PC-3 (cell line): Measurements from ENCODE around the gene NAP1L4. TPM values are rescaled to one million over a fixed set of nuclear protein-coding genes. Genes with fewer than 3 reads are reported as not detected.
A peak's percentile ranks its signal among the peaks of the same experiment; 100 is the strongest.

Source experiments
- ATAC-seq: fragments of 200-7000 bp; cut with Tn5 transposase; 2 replicates; pipeline ENCODE4 v1.9.1; 2020; ENCODE audit warnings: mild to moderate bottlenecking, moderate library complexity
- BruUV-seq: library from RNA; stranded (reverse); fragments of 400-500 nt; replicated peaks from 2 replicates; lab custom pipeline; 2021; lab: Mats Ljungman, UMichigan
- CTCF ChIA-PET: fragments of 300-600 bp; sonication (Branson Sonifier 250); formaldehyde crosslinking; loops from one replicate; lab custom pipeline; 2022; ENCODE audit warnings: antibody characterized with exemption; lab: Charles Lee
- POLR2A ChIA-PET: fragments of 300-600 bp; sonication (Branson Sonifier 250); formaldehyde crosslinking; loops from one replicate; lab custom pipeline; 2022; ENCODE audit warnings: antibody characterized with exemption; ENCODE audit not compliant: unreplicated experiment; lab: Charles Lee
- DNase-seq: peaks from one replicate; pipeline ENCODE4 v3.0.0-alpha.2; 2015
- H2AFZ ChIP-seq: fragments of 300-600 bp; sonication (generic); 2 replicates; pipeline ENCODE4 v1.6.0; 2016; ENCODE audit warnings: antibody characterized with exemption, low read length
- H3F3A ChIP-seq: fragments of 300-600 bp; sonication (generic); one replicate; pipeline ENCODE4 v1.6.0; 2017; ENCODE audit warnings: antibody characterized with exemption, low read length, control low read depth, mild to moderate bottlenecking; ENCODE audit not compliant: unreplicated experiment
- H3K27ac ChIP-seq: fragments of 300-600 bp; sonication (generic); 2 replicates; pipeline ENCODE4 v1.5.1; 2016; ENCODE audit warnings: mild to moderate bottlenecking, low read length
- H3K27me3 ChIP-seq: fragments of 300-600 bp; sonication (generic); 2 replicates; pipeline ENCODE4 v1.6.1; 2016; ENCODE audit warnings: low read length, mixed read lengths
- H3K36me3 ChIP-seq: fragments of 300-600 bp; sonication (generic); 2 replicates; pipeline ENCODE4 v1.6.1; 2016; ENCODE audit warnings: low read depth, mixed run types, low read length, mixed read lengths
- H3K4me1 ChIP-seq: fragments of 300-600 bp; sonication (generic); 2 replicates; pipeline ENCODE4 v1.5.1; 2016; ENCODE audit warnings: low read length; ENCODE audit not compliant: insufficient read depth
- H3K4me2 ChIP-seq: fragments of 300-600 bp; sonication (generic); 2 replicates; pipeline ENCODE4 v1.6.0; 2016; ENCODE audit warnings: low read length
- H3K4me3 ChIP-seq: fragments of 300-600 bp; sonication (generic); 2 replicates; pipeline ENCODE4 v1.5.1; 2016; ENCODE audit warnings: mild to moderate bottlenecking, low read length, mixed read lengths
- H3K79me2 ChIP-seq: fragments of 300-600 bp; sonication (generic); 2 replicates; pipeline ENCODE4 v1.6.1; 2017; ENCODE audit warnings: low read length, mixed read lengths
- H3K9ac ChIP-seq: fragments of 300-600 bp; sonication (generic); 2 replicates; pipeline ENCODE4 v1.6.0; 2016; ENCODE audit warnings: mild to moderate bottlenecking, low read length
- H3K9me2 ChIP-seq: fragments of 300-600 bp; sonication (generic); replicated peaks from 2 replicates; pipeline ENCODE4 v1.6.1; 2016; ENCODE audit warnings: mixed run types, low read length, mixed read lengths
- H3K9me3 ChIP-seq: fragments of 300-600 bp; sonication (generic); 2 replicates; pipeline ENCODE4 v1.6.1; 2016; ENCODE audit warnings: low read length, mixed read lengths
- H4K20me1 ChIP-seq: fragments of 300-600 bp; sonication (generic); 2 replicates; pipeline ENCODE4 v1.6.1; 2016; ENCODE audit warnings: low read length, mixed read lengths
- EZH2 ChIP-seq: fragments of 300-600 bp; sonication (generic); IDR thresholded peaks from one replicate; pipeline ENCODE4 v1.6.1; 2017; ENCODE audit warnings: antibody characterized with exemption, mild to moderate bottlenecking, low read length; ENCODE audit not compliant: unreplicated experiment
- EZH2phosphoT487 ChIP-seq: fragments of 300-600 bp; sonication (generic); IDR thresholded peaks from 2 replicates; pipeline ENCODE4 v1.6.1; 2018; ENCODE audit warnings: mild to moderate bottlenecking, antibody characterized with exemption, low read length, borderline replicate concordance
- intact Hi-C: fragments of 100-400 bp; cut with micrococcal nuclease; formaldehyde crosslinking; loops from 2 replicates; pipeline ENCODE4 v1.9.0; 2023
- total RNA-seq: library from RNA; depleted of rRNA; stranded (reverse); fragments of >200 nt; gene quantifications from 2 replicates; pipeline ENCODE4 v1.2.3, GENCODE V29; 2014
- TF ChIP-seq, protein P1 (sequence below): fragments of 300-600 bp; sonication (generic); conservative IDR thresholded peaks from 2 replicates; pipeline ENCODE4 v1.5.1; 2017; ENCODE audit warnings: antibody characterized with exemption, low read depth, mild to moderate bottlenecking, low read length

NAP1L4 gene
- total RNA-seq, 1 experiment from 2014 or later = 115 TPM

DNA sequence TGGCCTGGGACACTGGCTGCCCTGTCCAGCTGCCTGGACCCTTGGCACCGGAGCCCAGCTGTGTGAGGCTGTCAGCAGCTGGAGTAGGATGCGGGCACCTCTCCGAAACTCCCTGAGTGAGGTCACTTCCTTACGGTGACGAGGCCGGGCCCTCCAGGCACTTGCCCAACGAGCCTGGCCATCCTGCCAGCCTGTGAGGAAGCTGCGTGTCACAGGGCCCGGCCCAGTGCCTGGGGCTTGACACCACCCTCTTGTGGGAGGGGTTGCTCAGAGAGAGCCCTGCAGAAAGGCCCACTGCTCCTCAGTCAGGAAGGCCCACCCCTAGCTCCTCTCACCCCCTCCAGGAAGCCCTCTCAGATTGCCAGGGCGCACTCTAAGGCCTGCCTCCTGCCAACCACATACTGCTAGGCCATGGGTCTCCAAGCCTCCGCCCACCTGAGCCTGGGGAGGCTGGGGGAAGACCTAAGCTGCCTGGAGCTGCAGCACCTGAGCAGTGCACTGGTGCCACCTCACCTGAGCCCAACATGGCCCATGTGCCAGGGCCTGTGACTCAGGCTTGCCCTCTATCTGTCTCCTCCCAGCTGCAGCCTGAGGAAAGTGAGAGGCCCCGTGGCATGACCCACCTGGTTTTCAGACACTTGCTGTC is 58.6 kb downstream of the NAP1L4 start:
- no peaks in the 10 kb centered on the region for H3K27me3 ChIP-seq
- H3K79me2 ChIP-seq = peaks cover 7% of the 10 kb centered on the region
- H3K4me2 ChIP-seq = peak overlapping the region; percentile 75
- no peaks in the 10 kb centered on the region for H3F3A ChIP-seq
- CTCF ChIA-PET = interaction anchor here (0.6 to 0.9 kb wide), 2 partner anchors 158 to 196 kb away, joined by 4 read pairs; no protein-coding TSS in a partner anchor
- H3K4me3 ChIP-seq = peak overlapping the region; percentile 42
- H3K9ac ChIP-seq = peak overlapping the region; percentile 83
- BruUV-seq = no TSS peak
- peak overlapping the region; percentile 94 for H3K27ac ChIP-seq
- DNase-seq = peak; percentile 96
- TF ChIP-seq EZH2phosphoT487 = no peak
- no peak for TF ChIP-seq EZH2
- TF ChIP-seq, protein P1, sequence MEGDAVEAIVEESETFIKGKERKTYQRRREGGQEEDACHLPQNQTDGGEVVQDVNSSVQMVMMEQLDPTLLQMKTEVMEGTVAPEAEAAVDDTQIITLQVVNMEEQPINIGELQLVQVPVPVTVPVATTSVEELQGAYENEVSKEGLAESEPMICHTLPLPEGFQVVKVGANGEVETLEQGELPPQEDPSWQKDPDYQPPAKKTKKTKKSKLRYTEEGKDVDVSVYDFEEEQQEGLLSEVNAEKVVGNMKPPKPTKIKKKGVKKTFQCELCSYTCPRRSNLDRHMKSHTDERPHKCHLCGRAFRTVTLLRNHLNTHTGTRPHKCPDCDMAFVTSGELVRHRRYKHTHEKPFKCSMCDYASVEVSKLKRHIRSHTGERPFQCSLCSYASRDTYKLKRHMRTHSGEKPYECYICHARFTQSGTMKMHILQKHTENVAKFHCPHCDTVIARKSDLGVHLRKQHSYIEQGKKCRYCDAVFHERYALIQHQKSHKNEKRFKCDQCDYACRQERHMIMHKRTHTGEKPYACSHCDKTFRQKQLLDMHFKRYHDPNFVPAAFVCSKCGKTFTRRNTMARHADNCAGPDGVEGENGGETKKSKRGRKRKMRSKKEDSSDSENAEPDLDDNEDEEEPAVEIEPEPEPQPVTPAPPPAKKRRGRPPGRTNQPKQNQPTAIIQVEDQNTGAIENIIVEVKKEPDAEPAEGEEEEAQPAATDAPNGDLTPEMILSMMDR = no peak
- no peak overlapping the region for H2AFZ ChIP-seq
- peaks cover 6% of the 10 kb centered on the region for H4K20me1 ChIP-seq
- H3K36me3 ChIP-seq = peaks cover 3% of the 10 kb centered on the region; the same call in 1 of the 2 replicates
- peaks cover 31% of the 10 kb centered on the region for H3K4me1 ChIP-seq
- peak; percentile 61 for ATAC-seq
- no peaks in the 10 kb centered on the region for H3K9me2 ChIP-seq
- peaks cover 5% of the 10 kb centered on the region; the same call in 1 of the 2 replicates for H3K9me3 ChIP-seq
- intact Hi-C loops = loop anchor here (5.0 kb wide), 1 partner anchor 164 kb away; no protein-coding TSS in a partner anchor
- POLR2A ChIA-PET = no interaction called here

DNA sequence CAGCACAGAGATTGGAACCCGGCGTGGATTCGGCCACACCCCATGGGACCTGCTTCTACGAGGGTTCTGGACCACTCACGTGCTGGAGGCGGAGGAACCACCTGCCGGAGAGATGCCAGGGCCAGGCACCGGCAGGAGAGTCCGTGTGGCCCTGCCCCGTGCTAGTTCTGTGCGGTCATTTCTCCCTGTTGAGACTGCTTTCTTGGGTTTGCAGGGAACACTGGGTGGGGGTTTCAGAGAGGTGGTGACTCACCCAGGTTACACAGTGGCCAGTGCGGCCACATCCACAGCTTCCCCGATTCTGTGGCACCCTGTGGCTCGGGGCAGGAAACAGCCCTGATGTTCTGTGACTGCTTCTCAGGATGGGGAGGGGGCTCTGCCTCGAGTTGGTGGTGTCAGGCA is 59.3 kb downstream of the NAP1L4 start:
- peaks cover 12% of the 10 kb centered on the region for H4K20me1 ChIP-seq
- no peaks in the 10 kb centered on the region for H3F3A ChIP-seq
- H3K4me2 ChIP-seq = peak overlapping the region; percentile 75
- peaks cover 32% of the 10 kb centered on the region for H3K4me1 ChIP-seq
- POLR2A ChIA-PET = no interaction called here
- H3K4me3 ChIP-seq = peak overlapping the region; percentile 42
- TF ChIP-seq EZH2 = no peak
- TF ChIP-seq, protein P1 = no peak
- no peak for TF ChIP-seq EZH2phosphoT487
- DNase-seq (peak; percentile 58), ATAC-seq (peak; percentile 11)
- no peaks in the 10 kb centered on the region for H3K9me2 ChIP-seq
- no peak overlapping the region for H2AFZ ChIP-seq
- H3K9ac ChIP-seq = peak overlapping the region; percentile 83
- intact Hi-C loops = loop anchor here (5.0 kb wide), 1 partner anchor 164 kb away; no protein-coding TSS in a partner anchor
- H3K27ac ChIP-seq = peak overlapping the region; percentile 94
- no TSS peak for BruUV-seq
- H3K79me2 ChIP-seq = peaks cover 13% of the 10 kb centered on the region
- H3K36me3 ChIP-seq = peaks cover 8% of the 10 kb centered on the region
- H3K9me3 ChIP-seq = 0 out of 2 replicates have a peak, but pooled peaks cover 4% of the 10 kb centered on the region
- H3K27me3 ChIP-seq = no peaks in the 10 kb centered on the region
- CTCF ChIA-PET = interaction anchor here (0.9 kb wide), 1 partner anchor 159 kb away, joined by 4 read pairs; no protein-coding TSS in a partner anchor
